Adrenal gland (tissue), 12 donors: ENCODE results near the gene DYSF. TPM values are rescaled to one million over a fixed set of nuclear protein-coding genes. Genes with fewer than 3 reads are reported as not detected.
A peak's percentile ranks its signal among the peaks of the same experiment; 100 is the strongest.

Experiments used
- DNase-seq, 7 donors: peaks; one replicate each; pipeline ENCODE4 v3.0.0-alpha.2; 2019 to 2020
- H3K27ac ChIP-seq, 5 donors: fragments of 200-600 bp; sonication (generic) in 4 of 5; 1 replicate in 3 of 5; 2 replicates in 2 of 5; pipeline versions ENCODE4 v1.5.1 to v1.8.0; 2016 to 2020; ENCODE audit warnings: mild to moderate bottlenecking in 1 of 5
- H3K27me3 ChIP-seq: fragments of 200-600 bp; 2 replicates; pipeline ENCODE4 v1.8.0; 2021
- H3K36me3 ChIP-seq, 2 donors: fragments of 200-600 bp; replicated peaks in 1 of 2; 1 replicate in 1 of 2; 2 replicates in 1 of 2; pipeline versions ENCODE4 v1.5.1 to v1.8.0; 2018 to 2022
- H3K4me1 ChIP-seq, 2 donors: fragments of 200-600 bp; replicated peaks in 1 of 2; 1 replicate in 1 of 2; 2 replicates in 1 of 2; pipeline versions ENCODE4 v1.5.1 to v1.8.0; 2018 to 2021
- H3K4me3 ChIP-seq, 4 donors: fragments of 200-600 bp; sonication (generic) in 3 of 4; one replicate each; pipeline ENCODE4 v1.5.1; 2016 to 2018
- H3K9me3 ChIP-seq, 3 donors: fragments of 200-600 bp; sonication (generic) in 1 of 3; replicated peaks in 1 of 3; 1 replicate in 2 of 3; 2 replicates in 1 of 3; pipeline versions ENCODE4 v1.5.1 to v1.8.0; 2016 to 2021
- POLR2A ChIP-seq, 2 donors: fragments of 450-650 bp; IDR thresholded peaks; one replicate each; pipeline ENCODE4 v1.6.1; 2017; ENCODE audit warnings: antibody characterized with exemption in 2 of 2, mild to moderate bottlenecking in 2 of 2, moderate library complexity in 1 of 2
- WGBS, 4 donors: extraction: QIAGEN DNeasy Blood & Tissue Kit in 2 of 4; methylation state at CpG; one replicate each; pipeline versions ENCODE4 v1.1.5 to v1.1.7; 2013 to 2017; 5-methylcytosine and 5-hydroxymethylcytosine counted together
- intact Hi-C, 2 donors: fragments of 100-400 bp; cut with DNase I; formaldehyde crosslinking; loops; one replicate each; pipeline versions ENCODE4 v1.14.1 to v1.15.0; 2022 to 2023
- polyA plus RNA-seq, 3 donors: library from polyadenylated mRNA; stranded (reverse); fragments of 200-250 nt in 2 of 3; fragments of 350-450 nt in 1 of 3; fragmentation: Illumina TruSeq in 1 of 3; extraction: RNeasy Lipid Tissue Mini Kit (QIAGEN cat#74804) in 1 of 3; gene quantifications; one replicate each; pipeline ENCODE4 v1.2.3, GENCODE V29; 2013 to 2014
- total RNA-seq, 9 donors: library from RNA; depleted of rRNA in 4 of 9; stranded (reverse); fragments of >200 nt in 4 of 9; fragments of 120-200 nt in 1 of 9; fragmentation: NEBNext Ultra II Directional in 1 of 9; extraction: Animal tissue kit (Norgen Biotek cat#: 25700) in 1 of 9; gene quantifications; one replicate each; pipeline versions ENCODE4 v1.1.0 to v1.2.4, GENCODE V29; 2013 to 2023
- TF ChIP-seq, protein P1 (sequence below), 6 experiments: fragments of 450-650 bp in 4 of 6; fragments of 200-600 bp in 2 of 6; sonication (generic) in 1 of 6; IDR thresholded peaks; 1 replicate in 5 of 6; 2 replicates in 1 of 6; pipeline versions ENCODE4 v1.5.1 to v1.8.0; 2016 to 2021; ENCODE audit warnings: antibody characterized with exemption in 6 of 6, mild to moderate bottlenecking in 2 of 6, moderate library complexity in 1 of 6
- donor health status: healthy with polysubstance abuse.
- donor health status: Bipolar disorder and iron deficiency.
- donor health status: DM: yes; HTN: yes; CAD: no.
- donor health status: DM: no; HTN: no; CAD: no.
- donor health status: DM: no; HTN: no; CAD: no.
- donor health status: DM: yes; HTN: yes; CAD: no.

The DYSF gene
- total and polyA plus RNA-seq, 12 donors = 3.2 to 22.4 (median 15.3) TPM

DNA sequence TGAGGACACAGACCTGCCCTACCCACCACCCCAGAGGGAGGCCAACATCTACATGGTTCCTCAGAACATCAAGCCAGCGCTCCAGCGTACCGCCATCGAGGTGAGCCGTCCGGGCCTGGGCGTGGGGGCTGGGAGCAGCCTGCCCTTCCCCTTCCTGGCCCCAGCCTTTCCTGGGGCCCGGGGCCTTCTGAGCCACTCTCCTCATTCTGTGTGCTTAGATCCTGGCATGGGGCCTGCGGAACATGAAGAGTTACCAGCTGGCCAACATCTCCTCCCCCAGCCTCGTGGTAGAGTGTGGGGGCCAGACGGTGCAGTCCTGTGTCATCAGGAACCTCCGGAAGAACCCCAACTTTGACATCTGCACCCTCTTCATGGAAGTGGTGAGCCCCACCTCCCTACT, 157.9 kb downstream of the DYSF start:
- H3K4me1 ChIP-seq = peaks cover 23 to 30% of the 10 kb centered on the region in 2 donors
- H3K9me3 ChIP-seq = no peaks in the 10 kb centered on the region
- DNase-seq = peak in 4 of 7 donors; percentile 6 to 14 (median 10)
- H3K36me3 ChIP-seq = no peaks in the 10 kb centered on the region
- H3K27ac ChIP-seq = no peak overlapping the region
- intact Hi-C loops = loop anchor here in 1 of 2 donors (5.0 kb wide), 1 partner anchor 186 kb away; no protein-coding TSS in a partner anchor
- no peak overlapping the region for H3K4me3 ChIP-seq
- H3K27me3 ChIP-seq = no peaks in the 10 kb centered on the region
- no peak for TF ChIP-seq POLR2A (IDR thresholded peaks at IDR 0.05)
- TF ChIP-seq, protein P1, sequence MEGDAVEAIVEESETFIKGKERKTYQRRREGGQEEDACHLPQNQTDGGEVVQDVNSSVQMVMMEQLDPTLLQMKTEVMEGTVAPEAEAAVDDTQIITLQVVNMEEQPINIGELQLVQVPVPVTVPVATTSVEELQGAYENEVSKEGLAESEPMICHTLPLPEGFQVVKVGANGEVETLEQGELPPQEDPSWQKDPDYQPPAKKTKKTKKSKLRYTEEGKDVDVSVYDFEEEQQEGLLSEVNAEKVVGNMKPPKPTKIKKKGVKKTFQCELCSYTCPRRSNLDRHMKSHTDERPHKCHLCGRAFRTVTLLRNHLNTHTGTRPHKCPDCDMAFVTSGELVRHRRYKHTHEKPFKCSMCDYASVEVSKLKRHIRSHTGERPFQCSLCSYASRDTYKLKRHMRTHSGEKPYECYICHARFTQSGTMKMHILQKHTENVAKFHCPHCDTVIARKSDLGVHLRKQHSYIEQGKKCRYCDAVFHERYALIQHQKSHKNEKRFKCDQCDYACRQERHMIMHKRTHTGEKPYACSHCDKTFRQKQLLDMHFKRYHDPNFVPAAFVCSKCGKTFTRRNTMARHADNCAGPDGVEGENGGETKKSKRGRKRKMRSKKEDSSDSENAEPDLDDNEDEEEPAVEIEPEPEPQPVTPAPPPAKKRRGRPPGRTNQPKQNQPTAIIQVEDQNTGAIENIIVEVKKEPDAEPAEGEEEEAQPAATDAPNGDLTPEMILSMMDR (IDR thresholded peaks at IDR 0.05) = no peak
- WGBS, 4 donors = 89 to 98% (median 94%) methylated on average over 12 of the region's 12 CpGs

DNA sequence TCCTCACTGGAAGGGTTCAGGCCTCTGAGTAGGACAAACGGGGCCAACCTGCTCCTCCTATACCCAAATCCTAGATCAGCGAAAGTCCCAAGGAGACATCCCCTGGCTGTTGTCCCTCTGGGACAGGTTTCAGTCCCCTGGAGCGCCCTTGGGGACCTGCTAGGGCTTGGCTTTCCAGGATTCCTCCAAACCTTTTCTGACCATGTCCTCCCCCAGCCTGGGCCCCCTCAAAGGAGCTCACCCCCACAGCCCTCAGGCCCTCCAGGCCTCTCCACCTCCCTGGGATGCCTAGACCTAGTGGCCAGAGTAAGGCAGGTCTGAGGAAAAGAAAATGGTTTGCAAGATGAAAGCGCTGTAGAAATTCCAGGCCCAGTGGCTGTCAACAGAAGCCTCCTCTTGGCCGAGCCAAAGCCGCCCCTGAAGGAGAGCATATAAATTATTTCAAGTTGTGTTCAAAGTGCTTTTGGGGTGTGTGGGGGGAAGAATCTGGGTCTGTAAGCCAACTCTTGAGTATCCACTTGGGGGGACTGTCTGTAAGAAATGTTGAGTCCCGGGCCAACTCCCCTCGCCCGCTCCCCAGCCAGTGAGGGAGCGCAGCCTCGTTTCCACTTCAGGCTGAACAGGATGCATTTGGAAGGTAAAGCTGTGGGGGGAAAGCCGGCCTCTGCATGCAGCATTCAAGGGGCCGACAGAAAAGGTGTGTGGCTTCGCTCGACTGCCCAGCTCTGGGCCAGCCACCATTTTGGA, 158.6 kb downstream of the DYSF start:
- intact Hi-C loops = loop anchor here in 1 of 2 donors (5.0 kb wide), 1 partner anchor 185 kb away; no protein-coding TSS in a partner anchor

DNA sequence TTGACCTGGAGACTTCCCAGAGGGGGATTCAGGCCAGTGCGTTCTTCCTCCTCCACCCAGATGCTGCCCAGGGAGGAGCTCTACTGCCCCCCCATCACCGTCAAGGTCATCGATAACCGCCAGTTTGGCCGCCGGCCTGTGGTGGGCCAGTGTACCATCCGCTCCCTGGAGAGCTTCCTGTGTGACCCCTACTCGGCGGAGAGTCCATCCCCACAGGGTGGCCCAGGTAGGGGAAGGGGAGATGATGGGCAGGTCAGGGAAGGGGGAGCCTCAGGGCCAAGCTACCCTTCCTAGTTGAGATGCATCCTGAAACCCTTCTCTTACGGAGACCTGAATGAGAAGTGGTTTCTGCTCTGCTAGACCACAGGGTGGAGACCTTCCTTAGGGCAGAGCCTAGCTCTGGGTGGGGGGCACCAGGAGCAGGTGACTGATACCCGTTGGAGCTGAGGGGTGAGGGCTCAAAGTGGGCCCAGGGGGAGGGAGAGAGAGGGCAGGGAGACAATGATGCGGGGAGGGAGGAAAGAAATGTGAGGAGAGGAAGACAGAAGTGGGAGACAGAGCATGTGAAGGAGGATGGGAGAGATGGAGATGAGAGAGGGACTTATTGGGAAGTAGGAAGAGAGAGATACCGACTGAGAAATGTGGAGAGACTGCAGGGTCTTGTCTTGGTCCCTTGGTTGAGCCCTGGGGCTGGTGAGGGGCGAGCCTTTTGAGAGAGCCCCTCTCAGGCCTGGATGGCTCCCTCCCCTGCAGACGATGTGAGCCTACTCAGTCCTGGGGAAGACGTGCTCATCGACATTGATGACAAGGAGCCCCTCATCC, 159.4 kb downstream of the DYSF start:
- Histone ChIP-seq H3K4me3 (no peak overlapping the region), H3K27me3 (no peaks in the 10 kb centered on the region), H3K36me3 (no peaks in the 10 kb centered on the region), H3K9me3 (no peaks in the 10 kb centered on the region), H3K27ac (no peak overlapping the region), H3K4me1 (peaks cover 23 to 34% of the 10 kb centered on the region in 2 donors)
- WGBS, 4 donors = 82 to 94% (median 91%) methylated on average over 8 to 17 of the region's 17 CpGs
- peak in 5 of 7 donors; percentile 6 to 40 (median 14) for DNase-seq
- intact Hi-C loops = loop anchor here in 1 of 2 donors (5.0 kb wide), 1 partner anchor 185 kb away; no protein-coding TSS in a partner anchor
- TF ChIP-seq POLR2A (IDR thresholded peaks at IDR 0.05) = no peak
- TF ChIP-seq, protein P1 (IDR thresholded peaks at IDR 0.05) = no peak

More for the DNA sequence above, 158.6 kb downstream of the DYSF start:
- 96 to 99% (median 97%) methylated on average over 13 to 15 of the region's 15 CpGs for WGBS, 4 donors
- Histone ChIP-seq H3K9me3 (no peaks in the 10 kb centered on the region), H3K36me3 (no peaks in the 10 kb centered on the region), H3K4me1 (peaks cover 23 to 34% of the 10 kb centered on the region in 2 donors), H3K27me3 (no peaks in the 10 kb centered on the region), H3K27ac (no peak overlapping the region), H3K4me3 (no peak overlapping the region)
- peak in 4 of 7 donors; percentile 4 to 30 (median 12) for DNase-seq
- TF ChIP-seq, protein P1 (IDR thresholded peaks at IDR 0.05) = no peak
- TF ChIP-seq POLR2A (IDR thresholded peaks at IDR 0.05) = no peak

DNA sequence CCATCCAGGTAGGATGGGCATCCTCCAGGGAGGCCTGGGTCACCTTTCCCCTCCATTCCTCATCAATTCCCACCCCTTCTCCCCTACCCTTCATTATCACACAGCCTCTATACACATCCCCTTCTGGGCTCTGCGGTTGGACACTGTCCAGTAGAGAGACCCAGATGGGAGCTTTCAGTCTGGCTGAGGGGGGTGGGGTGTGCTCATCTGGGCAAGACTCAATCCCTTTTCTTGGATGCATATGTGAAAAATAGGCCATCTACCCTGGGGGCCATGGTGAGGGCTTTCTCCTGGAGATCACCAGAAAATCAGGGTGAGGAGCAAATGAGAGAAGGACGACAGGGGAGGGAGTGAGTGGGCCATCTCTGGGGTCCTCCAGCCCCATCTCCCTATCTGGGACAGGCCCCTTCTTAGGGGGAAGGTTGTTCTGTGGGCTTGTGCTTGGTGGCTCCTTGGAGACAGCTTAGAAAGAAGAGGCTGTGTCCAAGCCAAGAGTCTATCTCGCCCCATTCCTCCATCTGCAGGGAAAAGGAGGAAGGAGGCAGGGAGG, 160.1 kb downstream of the DYSF start:
- peak in 4 of 7 donors; percentile 3 to 23 (median 10) for DNase-seq
- Histone ChIP-seq H3K27me3 (no peaks in the 10 kb centered on the region), H3K9me3 (no peaks in the 10 kb centered on the region), H3K4me1 (peaks cover 23 to 34% of the 10 kb centered on the region in 2 donors), H3K27ac (no peak overlapping the region), H3K4me3 (no peak overlapping the region), H3K36me3 (no peaks in the 10 kb centered on the region)
- TF ChIP-seq POLR2A (IDR thresholded peaks at IDR 0.05) = no peak
- TF ChIP-seq, protein P1 (IDR thresholded peaks at IDR 0.05) = no peak
- intact Hi-C loops = loop anchor here in 1 of 2 donors (5.0 kb wide), 1 partner anchor 184 kb away; no protein-coding TSS in a partner anchor
- WGBS, 4 donors = 91 to 97% (median 95%) methylated on average over 3 of the region's 3 CpGs
